HepG2 (cell line): ENCODE results near the gene TENT5A. TPM values are rescaled to one million over a fixed set of nuclear protein-coding genes. Genes with fewer than 3 reads are reported as not detected.

Source experiments
- KDM5A ChIP-seq: fragments of 200-600 bp; sonication (generic); IDR thresholded peaks from 2 replicates; pipeline ENCODE4 v1.7.0; 2018; ENCODE audit warnings: antibody characterized with exemption, mild to moderate bottlenecking, low read length, borderline replicate concordance
- MYC ChIP-seq: sonication (generic); formaldehyde crosslinking; IDR thresholded peaks from 2 replicates; pipeline ENCODE4 v1.9.0; 2021; ENCODE audit warnings: missing genetic modification reagents, borderline replicate concordance
- PRDM4 ChIP-seq: sonication (generic); formaldehyde crosslinking; IDR thresholded peaks from 2 replicates; pipeline ENCODE4 v1.9.0; 2021; ENCODE audit warnings: missing genetic modification reagents, borderline replicate concordance
- SIN3A ChIP-seq: IDR thresholded peaks from 2 replicates; pipeline ENCODE4 v1.6.1; 2011; ENCODE audit warnings: low read depth, mild to moderate bottlenecking, control low read depth, low read length, borderline replicate concordance
- TBL1XR1 ChIP-seq: fragments of 150-350 bp; IDR thresholded peaks from 2 replicates; pipeline ENCODE4 v1.6.1; 2014; ENCODE audit warnings: borderline replicate concordance, low read length; ENCODE audit not compliant: partially characterized antibody
- ZBED4 ChIP-seq: sonication (generic); formaldehyde crosslinking; IDR thresholded peaks from 2 replicates; pipeline ENCODE4 v1.4.0; 2020; ENCODE audit warnings: missing genetic modification reagents, borderline replicate concordance
- ZGPAT ChIP-seq: IDR thresholded peaks from 2 replicates; pipeline ENCODE4 v1.6.1; 2016; ENCODE audit warnings: mild to moderate bottlenecking
- ZNF281 ChIP-seq: sonication (generic); formaldehyde crosslinking; IDR thresholded peaks from 2 replicates; pipeline ENCODE4 v1.4.0; 2020; ENCODE audit warnings: missing genetic modification reagents, borderline replicate concordance
- ZNF530 ChIP-seq: sonication (generic); formaldehyde crosslinking; IDR thresholded peaks from 2 replicates; pipeline ENCODE4 v1.5.0; 2020; ENCODE audit warnings: low read depth, mild to moderate bottlenecking, missing genetic modification reagents
- ZNF546 ChIP-seq: sonication (generic); formaldehyde crosslinking; conservative IDR thresholded peaks from 2 replicates; pipeline ENCODE4 v1.8.1; 2023; ENCODE audit warnings: mild to moderate bottlenecking, missing genetic modification reagents
- ZNF629 ChIP-seq: sonication (generic); formaldehyde crosslinking; conservative IDR thresholded peaks from 2 replicates; pipeline ENCODE4 v1.5.0; 2020; ENCODE audit warnings: missing genetic modification reagents
- ZNF672 ChIP-seq: sonication (generic); formaldehyde crosslinking; IDR thresholded peaks from 2 replicates; pipeline ENCODE4 v1.8.1; 2022; ENCODE audit warnings: missing genetic modification reagents
- ZNF782 ChIP-seq: sonication (generic); formaldehyde crosslinking; IDR thresholded peaks from 2 replicates; pipeline ENCODE4 v1.4.0; 2020; ENCODE audit warnings: missing genetic modification reagents, mild to moderate bottlenecking, borderline replicate concordance
- ZSCAN20 ChIP-seq: sonication (generic); formaldehyde crosslinking; IDR thresholded peaks from 2 replicates; pipeline ENCODE4 v1.4.0; 2020; ENCODE audit warnings: missing genetic modification reagents, mild to moderate bottlenecking, borderline replicate concordance
- polyA plus RNA-seq, 8 experiments: library from polyadenylated mRNA; depleted of rRNA in 3 of 8; stranded (reverse) in 7 of 8; unstranded in 1 of 8; fragments of >200 nt; fragmentation: Illumina TruSeq in 4 of 8; extraction: Trizol in 4 of 8; gene quantifications; 2 replicates each; pipeline versions ENCODE4 v1.2.1 to v1.2.3, GENCODE V29; 2011 to 2016; ENCODE audit warnings: low read depth in 4 of 8, missing spikeins in 1 of 8, mixed read lengths in 1 of 8; ENCODE audit not compliant: insufficient read depth in 1 of 8
- total RNA-seq, 5 experiments: library from RNA; depleted of rRNA; stranded (reverse); fragments of >200 nt; fragmentation: Illumina TruSeq; extraction: Trizol; gene quantifications; 2 replicates each; pipeline ENCODE4 v1.2.3, GENCODE V29; 2016; ENCODE audit warnings: low read depth in 1 of 5
- TF ChIP-seq, protein P1 (sequence below): sonication (generic); formaldehyde crosslinking; conservative IDR thresholded peaks from 2 replicates; pipeline ENCODE4 v1.5.0; 2020; ENCODE audit warnings: missing genetic modification reagents

Gene TENT5A
- total and polyA plus RNA-seq, 2 of the 13 experiments (the other 11 are each of a cell fraction or from before 2014, with no cell fraction given): 8.0 to 13.8 TPM

DNA sequence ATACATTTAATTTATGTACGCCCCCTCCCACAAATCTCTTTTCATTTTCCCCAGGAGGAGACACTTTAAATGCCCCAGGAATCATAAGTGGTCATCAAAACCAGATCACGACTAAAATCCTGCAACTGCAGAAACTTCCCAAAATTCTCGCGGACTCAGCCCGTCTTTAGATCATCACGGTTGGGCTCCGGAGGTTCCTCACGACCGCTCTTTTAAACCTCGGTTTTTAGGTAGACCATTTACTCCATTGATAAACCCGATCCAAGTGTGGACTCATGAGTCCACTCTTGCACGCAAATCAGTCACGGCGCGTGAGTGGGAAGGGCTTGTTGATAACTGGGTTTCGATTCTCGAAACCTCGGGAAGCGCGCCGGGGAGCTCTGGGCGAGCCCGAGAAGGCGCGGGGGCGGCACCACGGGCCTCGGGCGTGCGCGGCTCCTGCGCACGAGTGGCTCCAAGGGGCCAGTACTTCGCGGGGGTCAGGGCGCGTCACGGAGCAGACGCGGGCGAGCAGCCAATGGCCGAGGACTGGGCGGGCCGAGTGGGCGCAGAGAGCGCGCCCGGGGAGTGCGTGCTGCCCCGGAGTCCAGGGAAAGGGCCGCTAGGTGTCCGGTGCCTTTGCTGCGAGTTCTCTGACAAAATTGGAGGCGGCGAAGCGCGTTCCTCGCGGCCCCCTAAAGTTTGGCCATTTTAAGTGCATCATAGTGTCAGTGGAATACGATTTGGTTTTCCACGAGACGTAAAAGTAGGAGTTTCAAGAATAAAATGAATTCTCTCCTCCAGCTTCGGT is 635 bp upstream of the TENT5A start (continued):
- TF ChIP-seq, protein P1, sequence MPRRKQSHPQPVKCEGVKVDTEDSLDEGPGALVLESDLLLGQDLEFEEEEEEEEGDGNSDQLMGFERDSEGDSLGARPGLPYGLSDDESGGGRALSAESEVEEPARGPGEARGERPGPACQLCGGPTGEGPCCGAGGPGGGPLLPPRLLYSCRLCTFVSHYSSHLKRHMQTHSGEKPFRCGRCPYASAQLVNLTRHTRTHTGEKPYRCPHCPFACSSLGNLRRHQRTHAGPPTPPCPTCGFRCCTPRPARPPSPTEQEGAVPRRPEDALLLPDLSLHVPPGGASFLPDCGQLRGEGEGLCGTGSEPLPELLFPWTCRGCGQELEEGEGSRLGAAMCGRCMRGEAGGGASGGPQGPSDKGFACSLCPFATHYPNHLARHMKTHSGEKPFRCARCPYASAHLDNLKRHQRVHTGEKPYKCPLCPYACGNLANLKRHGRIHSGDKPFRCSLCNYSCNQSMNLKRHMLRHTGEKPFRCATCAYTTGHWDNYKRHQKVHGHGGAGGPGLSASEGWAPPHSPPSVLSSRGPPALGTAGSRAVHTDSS (CRISPR knock-in tag): no peak
- TF ChIP-seq MYC (CRISPR knock-in tag): peak; percentile 53; the same call in 1 of the 2 replicates
- no peak for TF ChIP-seq ZSCAN20 (CRISPR knock-in tag)
- no peak for TF ChIP-seq ZNF530
- TF ChIP-seq ZGPAT (CRISPR knock-in tag): 0 out of 2 replicates have a peak, but pooled peaks have one; percentile 41
- TF ChIP-seq SIN3A: peak; percentile 50; the same call in 1 of the 2 replicates
- peak; percentile 61; the same call in 1 of the 2 replicates for TF ChIP-seq ZBED4 (CRISPR knock-in tag)
- no peak; the same call in 1 of the 2 replicates for TF ChIP-seq KDM5A
- no peak for TF ChIP-seq ZNF672 (CRISPR knock-in tag)
- peak; percentile 55; the same call in 1 of the 2 replicates for TF ChIP-seq ZNF546 (CRISPR knock-in tag)
- no peak for TF ChIP-seq PRDM4 (CRISPR knock-in tag)
- TF ChIP-seq ZNF629: peak; percentile 46; the same call in 1 of the 2 replicates
- peak; percentile 85 for TF ChIP-seq ZNF782 (CRISPR knock-in tag)
- TF ChIP-seq ZNF281 (CRISPR knock-in tag): peak; percentile 9; the same call in 1 of the 2 replicates
- no peak for TF ChIP-seq TBL1XR1
